ENCODE data around the gene PIK3IP1.

The PIK3IP1 gene

DNA sequence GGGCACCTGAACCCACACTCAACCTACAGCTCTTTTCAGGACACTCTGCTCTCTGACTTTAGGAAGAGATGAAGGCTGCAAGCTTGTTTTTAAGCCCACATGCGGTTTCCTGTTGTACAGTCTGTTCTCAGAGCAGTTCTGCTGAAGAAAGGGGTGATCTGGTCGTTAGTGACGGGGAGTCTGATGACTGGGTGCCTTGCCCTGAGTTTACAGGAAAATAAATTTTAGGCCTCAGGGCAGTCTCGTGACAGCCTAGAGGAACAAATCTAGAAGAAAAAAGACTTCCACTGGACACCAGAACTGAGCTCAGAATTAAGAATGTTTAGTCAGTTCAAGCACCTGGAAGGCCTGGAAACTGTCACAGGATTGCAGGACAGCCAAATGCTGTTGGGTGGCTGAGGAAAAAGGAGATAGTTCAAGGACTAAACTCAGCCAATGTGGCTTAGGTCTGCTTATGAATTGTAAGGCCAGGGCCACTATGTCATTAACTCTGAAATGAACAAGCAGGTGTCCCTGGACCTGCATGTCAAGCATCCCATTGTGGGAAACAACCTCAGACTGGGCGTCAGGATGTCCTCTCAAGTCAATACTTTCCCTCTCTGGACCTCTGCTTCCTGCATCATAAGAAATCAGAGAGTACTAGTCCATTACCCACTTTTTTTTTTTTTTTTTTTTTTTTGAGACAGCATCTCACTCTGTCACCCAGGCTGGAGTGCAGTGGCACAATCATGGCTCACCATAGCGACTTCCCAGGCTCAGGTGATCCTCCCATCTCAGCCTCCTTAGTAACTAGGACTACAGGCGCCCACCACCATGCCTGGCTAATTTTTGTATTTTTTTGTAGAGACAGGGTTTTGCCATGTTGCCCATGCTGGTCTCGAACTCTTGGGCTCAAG lies 5.7 kb downstream of the PIK3IP1 start:
- TF ChIP-seq, protein P1, sequence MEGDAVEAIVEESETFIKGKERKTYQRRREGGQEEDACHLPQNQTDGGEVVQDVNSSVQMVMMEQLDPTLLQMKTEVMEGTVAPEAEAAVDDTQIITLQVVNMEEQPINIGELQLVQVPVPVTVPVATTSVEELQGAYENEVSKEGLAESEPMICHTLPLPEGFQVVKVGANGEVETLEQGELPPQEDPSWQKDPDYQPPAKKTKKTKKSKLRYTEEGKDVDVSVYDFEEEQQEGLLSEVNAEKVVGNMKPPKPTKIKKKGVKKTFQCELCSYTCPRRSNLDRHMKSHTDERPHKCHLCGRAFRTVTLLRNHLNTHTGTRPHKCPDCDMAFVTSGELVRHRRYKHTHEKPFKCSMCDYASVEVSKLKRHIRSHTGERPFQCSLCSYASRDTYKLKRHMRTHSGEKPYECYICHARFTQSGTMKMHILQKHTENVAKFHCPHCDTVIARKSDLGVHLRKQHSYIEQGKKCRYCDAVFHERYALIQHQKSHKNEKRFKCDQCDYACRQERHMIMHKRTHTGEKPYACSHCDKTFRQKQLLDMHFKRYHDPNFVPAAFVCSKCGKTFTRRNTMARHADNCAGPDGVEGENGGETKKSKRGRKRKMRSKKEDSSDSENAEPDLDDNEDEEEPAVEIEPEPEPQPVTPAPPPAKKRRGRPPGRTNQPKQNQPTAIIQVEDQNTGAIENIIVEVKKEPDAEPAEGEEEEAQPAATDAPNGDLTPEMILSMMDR (conservative IDR thresholded peaks at IDR 0.05; ENCODE audit: low read depth, low read length), result no peak
- no peak for DNase-seq (ENCODE audit: low read depth)
- no peak overlapping the region for H3K4me3 ChIP-seq (ENCODE audit: low read length)

DNA sequence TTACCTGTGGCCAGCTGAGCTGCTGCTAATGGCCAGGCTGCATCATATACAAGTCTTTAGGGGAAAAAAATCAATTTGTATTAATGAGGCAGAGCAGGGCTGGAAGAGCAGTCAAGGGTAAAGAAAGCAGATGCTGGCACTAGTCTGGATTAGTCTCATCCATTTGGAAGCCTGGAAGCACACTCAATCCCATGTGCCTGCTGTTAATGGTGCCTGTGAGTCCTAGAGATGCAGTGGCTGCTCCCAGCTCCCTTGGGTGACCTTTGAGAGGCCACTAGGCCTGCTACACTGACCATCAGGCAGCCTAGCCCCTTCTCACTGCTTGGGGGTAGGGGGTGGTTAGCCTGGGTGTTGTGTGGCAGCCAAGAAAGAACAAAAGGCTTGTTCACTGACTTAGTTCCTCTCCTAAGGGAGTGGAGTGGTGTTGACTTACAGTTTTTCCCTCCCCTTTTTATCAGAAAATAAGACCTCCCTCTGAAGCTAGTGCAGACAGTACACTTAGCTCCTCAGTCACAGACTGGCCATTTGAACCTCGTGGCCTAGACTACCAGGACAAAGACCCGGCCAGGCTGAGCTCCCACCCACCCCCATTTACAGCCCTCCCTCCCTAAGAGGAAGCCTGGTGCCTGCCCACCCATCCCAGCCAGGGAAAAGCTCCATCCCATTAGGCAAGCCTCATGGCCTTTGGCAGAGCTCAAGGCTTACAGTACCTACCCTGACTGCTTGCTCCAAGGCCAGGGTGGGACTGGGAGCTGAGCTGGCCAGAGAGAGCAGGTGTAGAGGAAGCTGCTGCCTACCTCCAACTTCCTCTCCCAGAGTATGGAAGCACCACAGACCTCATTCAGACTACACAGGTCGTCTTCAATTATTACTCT lies 7.8 kb downstream of the PIK3IP1 start:
- TF ChIP-seq, protein P1 (conservative IDR thresholded peaks at IDR 0.05; ENCODE audit: low read depth, low read length), result no peak
- no peak for DNase-seq (ENCODE audit: low read depth)
- no peak overlapping the region for H3K4me3 ChIP-seq (ENCODE audit: low read length)

DNA sequence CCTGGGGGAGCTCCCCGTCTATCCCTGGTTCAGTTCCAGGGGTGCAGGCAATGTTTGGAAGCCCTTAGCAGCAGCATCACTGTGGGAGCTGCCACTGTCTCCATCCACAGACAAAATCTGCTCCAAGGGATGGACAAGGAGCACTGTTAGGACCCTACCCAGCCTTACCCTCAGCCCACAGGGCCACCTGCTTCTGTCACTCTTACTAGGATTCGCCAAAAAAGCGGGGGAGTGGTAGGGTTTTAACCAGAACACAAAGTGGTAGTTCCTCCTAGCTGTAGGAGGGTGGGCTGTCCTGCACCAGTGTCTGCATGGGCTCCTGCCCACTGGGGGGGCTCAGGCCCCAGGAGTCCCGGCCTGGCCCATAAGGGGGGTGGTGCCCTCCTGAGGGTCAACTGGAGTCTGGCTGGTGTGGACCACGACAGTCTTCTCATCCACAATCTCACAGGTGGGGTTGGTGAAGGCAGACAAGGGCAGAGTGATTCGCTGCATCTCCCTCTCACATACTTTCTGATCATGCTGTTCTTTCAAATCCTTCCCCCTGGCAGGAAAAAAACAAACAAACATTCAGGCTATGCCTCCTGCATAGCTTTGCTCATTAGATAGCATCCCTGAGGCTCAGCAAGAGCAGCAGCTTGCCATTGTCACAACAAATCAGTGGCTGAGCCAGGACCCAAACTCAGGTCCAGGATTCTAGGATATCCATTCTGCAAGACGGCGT lies 9.4 kb downstream of the PIK3IP1 start:
- DNase-seq (ENCODE audit: low read depth), result no peak
- H3K4me3 ChIP-seq (ENCODE audit: low read length), result no peak overlapping the region
- TF ChIP-seq, protein P1 (conservative IDR thresholded peaks at IDR 0.05; ENCODE audit: low read depth, low read length), result no peak

DNA sequence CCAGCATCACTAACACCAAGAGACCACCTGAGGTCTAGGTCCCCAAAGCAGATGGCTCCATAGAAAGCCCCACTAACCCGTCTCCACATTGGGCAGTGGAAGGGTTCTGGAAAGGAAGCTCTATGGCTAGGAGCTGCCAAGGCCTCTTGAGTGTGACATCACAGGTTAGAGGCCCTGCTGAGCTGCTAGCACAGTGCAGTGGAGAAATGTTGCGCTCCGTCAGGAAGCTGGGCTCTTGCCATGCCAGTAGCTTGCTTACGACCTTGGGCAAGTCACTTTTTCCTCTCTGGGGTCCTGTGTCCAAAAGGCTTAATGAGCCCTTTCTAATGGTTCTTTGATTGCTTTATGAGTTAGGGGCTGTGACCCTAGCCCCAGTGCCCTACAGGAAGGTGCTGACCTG lies 10.6 kb downstream of the PIK3IP1 start:
- DNase-seq (ENCODE audit: low read depth), result no peak
- TF ChIP-seq, protein P1 (conservative IDR thresholded peaks at IDR 0.05; ENCODE audit: low read depth, low read length), result no peak
- no peak overlapping the region for H3K4me3 ChIP-seq (ENCODE audit: low read length)

DNA sequence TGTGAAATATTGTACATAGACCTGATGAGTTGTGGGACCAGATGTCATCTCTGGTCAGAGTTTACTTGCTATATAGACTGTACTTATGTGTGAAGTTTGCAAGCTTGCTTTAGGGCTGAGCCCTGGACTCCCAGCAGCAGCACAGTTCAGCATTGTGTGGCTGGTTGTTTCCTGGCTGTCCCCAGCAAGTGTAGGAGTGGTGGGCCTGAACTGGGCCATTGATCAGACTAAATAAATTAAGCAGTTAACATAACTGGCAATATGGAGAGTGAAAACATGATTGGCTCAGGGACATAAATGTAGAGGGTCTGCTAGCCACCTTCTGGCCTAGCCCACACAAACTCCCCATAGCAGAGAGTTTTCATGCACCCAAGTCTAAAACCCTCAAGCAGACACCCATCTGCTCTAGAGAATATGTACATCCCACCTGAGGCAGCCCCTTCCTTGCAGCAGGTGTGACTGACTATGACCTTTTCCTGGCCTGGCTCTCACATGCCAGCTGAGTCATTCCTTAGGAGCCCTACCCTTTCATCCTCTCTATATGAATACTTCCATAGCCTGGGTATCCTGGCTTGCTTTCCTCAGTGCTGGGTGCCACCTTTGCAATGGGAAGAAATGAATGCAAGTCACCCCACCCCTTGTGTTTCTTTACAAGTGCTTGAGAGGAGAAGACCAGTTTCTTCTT lies 12.3 kb downstream of the PIK3IP1 start:
- H3K4me3 ChIP-seq (ENCODE audit: low read length), result no peak overlapping the region
- TF ChIP-seq, protein P1 (conservative IDR thresholded peaks at IDR 0.05; ENCODE audit: low read depth, low read length), result no peak
- DNase-seq (ENCODE audit: low read depth), result no peak

GRCh38 chr22:31279327-31279669 lies 13.0 kb downstream of the PIK3IP1 start:
- no peak for DNase-seq (ENCODE audit: low read depth)
- H3K4me3 ChIP-seq (ENCODE audit: low read length), result no peak overlapping the region
- TF ChIP-seq, protein P1 (conservative IDR thresholded peaks at IDR 0.05; ENCODE audit: low read depth, low read length), result no peak

Measured in retinal pigment epithelial cell (primary cell).